PC-3 (cell line): ENCODE data around the gene BRCC3. TPM values are rescaled to one million over a fixed set of nuclear protein-coding genes. Genes with fewer than 3 reads are reported as not detected.
A peak's percentile ranks its signal among the peaks of the same experiment; 100 is the strongest.

Experiments
- ATAC-seq: fragments of 200-7000 bp; cut with Tn5 transposase; 2 replicates; pipeline ENCODE4 v1.9.1; 2020; ENCODE audit warnings: mild to moderate bottlenecking, moderate library complexity
- Bru-seq: library from RNA; stranded (reverse); fragments of 400-500 nt; gene quantifications from one replicate; lab custom pipeline; 2021; lab: Mats Ljungman, UMichigan
- BruChase-seq, 2 experiments: library from RNA; stranded (reverse); fragments of 400-500 nt; gene quantifications; one replicate each; lab custom pipeline; 2021; lab: Mats Ljungman, UMichigan
- BruUV-seq: library from RNA; stranded (reverse); fragments of 400-500 nt; replicated peaks from 2 replicates; lab custom pipeline; 2021; lab: Mats Ljungman, UMichigan
- CTCF ChIA-PET: fragments of 300-600 bp; sonication (Branson Sonifier 250); formaldehyde crosslinking; loops from one replicate; lab custom pipeline; 2022; ENCODE audit warnings: antibody characterized with exemption; lab: Charles Lee
- POLR2A ChIA-PET: fragments of 300-600 bp; sonication (Branson Sonifier 250); formaldehyde crosslinking; loops from one replicate; lab custom pipeline; 2022; ENCODE audit warnings: antibody characterized with exemption; ENCODE audit not compliant: unreplicated experiment; lab: Charles Lee
- DNase-seq: peaks from one replicate; pipeline ENCODE4 v3.0.0-alpha.2; 2015
- H2AFZ ChIP-seq: fragments of 300-600 bp; sonication (generic); 2 replicates; pipeline ENCODE4 v1.6.0; 2016; ENCODE audit warnings: antibody characterized with exemption, low read length
- H3F3A ChIP-seq: fragments of 300-600 bp; sonication (generic); one replicate; pipeline ENCODE4 v1.6.0; 2017; ENCODE audit warnings: antibody characterized with exemption, low read length, control low read depth, mild to moderate bottlenecking; ENCODE audit not compliant: unreplicated experiment
- H3K27ac ChIP-seq: fragments of 300-600 bp; sonication (generic); 2 replicates; pipeline ENCODE4 v1.5.1; 2016; ENCODE audit warnings: mild to moderate bottlenecking, low read length
- H3K27me3 ChIP-seq: fragments of 300-600 bp; sonication (generic); 2 replicates; pipeline ENCODE4 v1.6.1; 2016; ENCODE audit warnings: low read length, mixed read lengths
- H3K36me3 ChIP-seq: fragments of 300-600 bp; sonication (generic); 2 replicates; pipeline ENCODE4 v1.6.1; 2016; ENCODE audit warnings: low read depth, mixed run types, low read length, mixed read lengths
- H3K4me1 ChIP-seq: fragments of 300-600 bp; sonication (generic); 2 replicates; pipeline ENCODE4 v1.5.1; 2016; ENCODE audit warnings: low read length; ENCODE audit not compliant: insufficient read depth
- H3K4me2 ChIP-seq: fragments of 300-600 bp; sonication (generic); 2 replicates; pipeline ENCODE4 v1.6.0; 2016; ENCODE audit warnings: low read length
- H3K4me3 ChIP-seq: fragments of 300-600 bp; sonication (generic); 2 replicates; pipeline ENCODE4 v1.5.1; 2016; ENCODE audit warnings: mild to moderate bottlenecking, low read length, mixed read lengths
- H3K79me2 ChIP-seq: fragments of 300-600 bp; sonication (generic); 2 replicates; pipeline ENCODE4 v1.6.1; 2017; ENCODE audit warnings: low read length, mixed read lengths
- H3K9ac ChIP-seq: fragments of 300-600 bp; sonication (generic); 2 replicates; pipeline ENCODE4 v1.6.0; 2016; ENCODE audit warnings: mild to moderate bottlenecking, low read length
- H3K9me2 ChIP-seq: fragments of 300-600 bp; sonication (generic); replicated peaks from 2 replicates; pipeline ENCODE4 v1.6.1; 2016; ENCODE audit warnings: mixed run types, low read length, mixed read lengths
- H3K9me3 ChIP-seq: fragments of 300-600 bp; sonication (generic); 2 replicates; pipeline ENCODE4 v1.6.1; 2016; ENCODE audit warnings: low read length, mixed read lengths
- H4K20me1 ChIP-seq: fragments of 300-600 bp; sonication (generic); 2 replicates; pipeline ENCODE4 v1.6.1; 2016; ENCODE audit warnings: low read length, mixed read lengths
- EZH2 ChIP-seq: fragments of 300-600 bp; sonication (generic); IDR thresholded peaks from one replicate; pipeline ENCODE4 v1.6.1; 2017; ENCODE audit warnings: antibody characterized with exemption, mild to moderate bottlenecking, low read length; ENCODE audit not compliant: unreplicated experiment
- EZH2phosphoT487 ChIP-seq: fragments of 300-600 bp; sonication (generic); IDR thresholded peaks from 2 replicates; pipeline ENCODE4 v1.6.1; 2018; ENCODE audit warnings: mild to moderate bottlenecking, antibody characterized with exemption, low read length, borderline replicate concordance
- intact Hi-C: fragments of 100-400 bp; cut with micrococcal nuclease; formaldehyde crosslinking; loops from 2 replicates; pipeline ENCODE4 v1.9.0; 2023
- long read RNA-seq: library from polyadenylated mRNA; unstranded; transcript quantifications from one replicate; pipeline ENCODE4 v2.0.0, GENCODE V29; 2021; ENCODE audit not compliant: unreplicated experiment
- total RNA-seq: library from RNA; depleted of rRNA; stranded (reverse); fragments of >200 nt; gene quantifications from 2 replicates; pipeline ENCODE4 v1.2.3, GENCODE V29; 2014; rRNA removed
- TF ChIP-seq, protein P1 (sequence below): fragments of 300-600 bp; sonication (generic); conservative IDR thresholded peaks from 2 replicates; pipeline ENCODE4 v1.5.1; 2017; ENCODE audit warnings: antibody characterized with exemption, low read depth, mild to moderate bottlenecking, low read length

Gene BRCC3
- total RNA-seq = 18.0 and 19.7 TPM in 2 replicates
- percentile 72 among the genes with signal in this experiment for Bru-seq, nascent RNA
- BruChase-seq, experiment 1, labeled RNA remaining after a 6-hour chase = percentile 73 among the genes with signal in this experiment
- percentile 81 among the genes with signal in this experiment for BruChase-seq, experiment 2, labeled RNA remaining after a 2-hour chase
- long read RNA-seq, transcript BRCC3-208 (10 exons, 2,694 nt) = major isoform, 51 of 89 reads
- long read RNA-seq, partial matches to known transcripts = 8 of 89 reads
- long read RNA-seq, other reads (novel, unspliced or antisense) = 26 of 89 reads

- peak within 1 kb of the TSS; percentile 86 for H3K9ac ChIP-seq
- peak; percentile 85 for DNase-seq
- intact Hi-C loops = loop anchor here (1.0 kb wide), 1 partner anchor 45 kb away; the partner anchor contains the start of gene FUNDC2
- no peaks in the 10 kb centered on the region for H3F3A ChIP-seq
- H3K4me1 ChIP-seq = peaks cover 47% of the 10 kb centered on the region
- peaks cover 3% of the 10 kb centered on the region; the same call in 1 of the 2 replicates for H3K36me3 ChIP-seq
- H3K4me3 ChIP-seq = peak within 1 kb of the TSS; percentile 98
- H3K27me3 ChIP-seq = no peaks in the 10 kb centered on the region
- peak; percentile 87 for ATAC-seq
- no peaks in the 10 kb centered on the region for H3K9me2 ChIP-seq
- no TSS peak for BruUV-seq
- H3K79me2 ChIP-seq = peaks cover 79% of the 10 kb centered on the region
- H3K4me2 ChIP-seq = peak within 1 kb of the TSS; percentile 97
- H3K27ac ChIP-seq = peak within 1 kb of the TSS; percentile 44
- peak within 1 kb of the TSS; percentile 83 for H2AFZ ChIP-seq
- ChIA-PET CTCF (no interaction called here), POLR2A (interaction anchor here (0.6 kb wide), 1 partner anchor 90 kb away, joined by 6 read pairs; no protein-coding TSS in a partner anchor)
- peaks cover 7% of the 10 kb centered on the region; the same call in 1 of the 2 replicates for H4K20me1 ChIP-seq
- H3K9me3 ChIP-seq = no peaks in the 10 kb centered on the region
- TF ChIP-seq, protein P1, sequence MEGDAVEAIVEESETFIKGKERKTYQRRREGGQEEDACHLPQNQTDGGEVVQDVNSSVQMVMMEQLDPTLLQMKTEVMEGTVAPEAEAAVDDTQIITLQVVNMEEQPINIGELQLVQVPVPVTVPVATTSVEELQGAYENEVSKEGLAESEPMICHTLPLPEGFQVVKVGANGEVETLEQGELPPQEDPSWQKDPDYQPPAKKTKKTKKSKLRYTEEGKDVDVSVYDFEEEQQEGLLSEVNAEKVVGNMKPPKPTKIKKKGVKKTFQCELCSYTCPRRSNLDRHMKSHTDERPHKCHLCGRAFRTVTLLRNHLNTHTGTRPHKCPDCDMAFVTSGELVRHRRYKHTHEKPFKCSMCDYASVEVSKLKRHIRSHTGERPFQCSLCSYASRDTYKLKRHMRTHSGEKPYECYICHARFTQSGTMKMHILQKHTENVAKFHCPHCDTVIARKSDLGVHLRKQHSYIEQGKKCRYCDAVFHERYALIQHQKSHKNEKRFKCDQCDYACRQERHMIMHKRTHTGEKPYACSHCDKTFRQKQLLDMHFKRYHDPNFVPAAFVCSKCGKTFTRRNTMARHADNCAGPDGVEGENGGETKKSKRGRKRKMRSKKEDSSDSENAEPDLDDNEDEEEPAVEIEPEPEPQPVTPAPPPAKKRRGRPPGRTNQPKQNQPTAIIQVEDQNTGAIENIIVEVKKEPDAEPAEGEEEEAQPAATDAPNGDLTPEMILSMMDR = no peak
- TF ChIP-seq EZH2 = no peak
- no peak for TF ChIP-seq EZH2phosphoT487
These were observed at the start of gene BRCC3, which contains the start of the genes CMC4 and MTCP1 for GRCh38 chrX:155070975-155071693. TSS of gene BRCC3 (plus strand) at chrX:155071508. CDS start at chrX:155071528, 20 bp downstream. TSS of gene CMC4 (minus strand) at chrX:155071136. CDS start at chrX:155064023, 7,113 bp downstream. TSS of gene MTCP1 (minus strand) at chrX:155071136. CDS start at chrX:155066010, 5,126 bp downstream.

- H3K27ac ChIP-seq = no peak within 1 kb of the TSS
- ChIA-PET POLR2A (no interaction called here), CTCF (no interaction called here)
- no peak within 1 kb of the TSS for H3K9ac ChIP-seq
- no peaks in the 10 kb centered on the region for H3F3A ChIP-seq
- ATAC-seq = no peak
- H3K79me2 ChIP-seq = peaks cover 4% of the 10 kb centered on the region
- no peak within 1 kb of the TSS for H2AFZ ChIP-seq
- intact Hi-C loops = no loop called here
- BruUV-seq = no TSS peak
- no peak within 1 kb of the TSS for H3K4me2 ChIP-seq
- H3K4me1 ChIP-seq = no peaks in the 10 kb centered on the region
- H3K4me3 ChIP-seq = no peak within 1 kb of the TSS
- no peaks in the 10 kb centered on the region for H3K27me3 ChIP-seq
- H3K9me2 ChIP-seq = no peaks in the 10 kb centered on the region
- no peaks in the 10 kb centered on the region for H3K9me3 ChIP-seq
- TF ChIP-seq EZH2 = no peak
- TF ChIP-seq, protein P1 = no peak
- no peak for TF ChIP-seq EZH2phosphoT487
- no peaks in the 10 kb centered on the region for H3K36me3 ChIP-seq
- H4K20me1 ChIP-seq = no peaks in the 10 kb centered on the region
- no peak for DNase-seq
These were observed 48.7 kb upstream of the BRCC3 start, which contains the start of gene F8 for GRCh38 chrX:155022585-155022984. TSS of gene F8 (minus strand) at chrX:155022723. CDS start at chrX:155022552, 171 bp downstream.
